ENCODE results near the gene DAGLA.

Gene DAGLA

GRCh38 chr11:61782841-61783240 is 102.7 kb downstream of the DAGLA start:
- DNase-seq, result no peak

GRCh38 chr11:61783717-61784505 is 103.7 kb downstream of the DAGLA start:
- no peak for DNase-seq

DNA sequence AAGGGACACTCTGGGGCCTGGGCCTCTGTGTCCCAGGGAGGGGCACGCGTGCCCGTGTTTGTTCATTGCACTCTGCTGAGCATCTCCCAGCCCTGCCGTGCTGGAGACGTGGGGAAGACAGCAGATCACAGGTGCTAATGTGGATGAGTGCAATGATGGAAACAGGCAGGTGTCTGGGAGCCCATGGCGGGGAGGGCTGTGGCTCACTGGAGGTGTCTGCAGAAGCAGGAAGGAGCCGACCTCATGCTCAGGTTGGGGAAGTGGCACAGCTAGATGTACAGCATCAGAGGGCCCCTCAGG is 104.3 kb downstream of the DAGLA start:
- no peak for DNase-seq

DNA sequence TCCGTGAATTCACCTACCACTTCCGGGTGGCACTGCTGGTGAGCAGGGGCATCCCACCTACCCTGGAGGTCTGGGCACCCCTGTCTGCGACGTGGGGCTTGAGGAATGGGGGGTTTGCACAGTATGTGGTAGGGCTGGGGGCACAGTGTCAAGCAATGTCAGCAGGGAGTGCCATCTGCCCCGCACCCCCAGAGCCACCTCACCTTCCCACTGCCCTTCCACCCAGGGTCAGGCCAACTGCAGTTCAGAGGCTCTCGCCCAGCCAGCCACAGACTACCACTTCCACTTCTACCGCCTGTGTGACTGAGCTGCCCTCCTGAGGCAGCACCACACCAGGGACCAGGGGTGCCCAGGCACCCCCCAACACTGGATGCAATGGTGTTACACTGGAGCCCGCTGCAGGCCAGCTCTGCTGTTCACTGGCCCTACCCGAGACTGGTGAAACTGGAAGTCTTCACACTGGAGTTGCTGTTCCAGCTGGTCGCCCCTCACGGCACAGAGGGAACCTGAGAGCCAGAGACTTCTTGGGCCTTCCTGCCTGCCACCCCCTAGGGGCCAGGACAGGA is 105.7 kb downstream of the DAGLA start:
- no peak for DNase-seq

DNA sequence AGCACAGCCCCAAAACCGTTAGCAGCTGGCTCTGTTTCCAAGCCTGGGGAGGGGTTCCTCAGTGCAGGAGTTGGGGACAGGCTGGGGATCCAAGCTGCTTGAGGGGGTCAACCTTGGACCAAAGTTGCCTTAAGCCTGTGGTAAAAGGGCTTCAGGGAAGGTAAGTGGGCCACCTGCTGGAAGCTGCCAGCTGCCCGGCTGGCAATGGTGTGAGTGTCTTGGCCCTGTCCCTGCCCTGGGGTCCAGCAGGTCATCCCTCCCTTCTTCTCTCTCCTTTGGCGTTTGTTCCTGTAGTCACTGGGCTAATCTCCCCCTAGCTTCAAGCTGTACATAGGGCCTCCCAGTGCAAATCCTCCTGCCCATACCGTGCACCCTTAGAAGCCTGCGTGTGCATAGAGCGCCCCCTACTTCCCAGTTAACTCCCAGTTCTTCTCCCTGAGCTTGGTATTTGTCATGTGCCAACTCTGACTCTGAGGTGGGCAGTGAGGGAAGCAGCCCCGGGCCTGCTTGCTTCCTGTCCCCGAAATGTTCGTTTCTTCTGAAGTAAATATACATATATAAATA is 107.8 kb downstream of the DAGLA start:
- no peak for DNase-seq

- DNase-seq, result peak; percentile 81
These were observed 111.6 kb downstream of the DAGLA start for GRCh38 chr11:61791737-61792309.

DNA sequence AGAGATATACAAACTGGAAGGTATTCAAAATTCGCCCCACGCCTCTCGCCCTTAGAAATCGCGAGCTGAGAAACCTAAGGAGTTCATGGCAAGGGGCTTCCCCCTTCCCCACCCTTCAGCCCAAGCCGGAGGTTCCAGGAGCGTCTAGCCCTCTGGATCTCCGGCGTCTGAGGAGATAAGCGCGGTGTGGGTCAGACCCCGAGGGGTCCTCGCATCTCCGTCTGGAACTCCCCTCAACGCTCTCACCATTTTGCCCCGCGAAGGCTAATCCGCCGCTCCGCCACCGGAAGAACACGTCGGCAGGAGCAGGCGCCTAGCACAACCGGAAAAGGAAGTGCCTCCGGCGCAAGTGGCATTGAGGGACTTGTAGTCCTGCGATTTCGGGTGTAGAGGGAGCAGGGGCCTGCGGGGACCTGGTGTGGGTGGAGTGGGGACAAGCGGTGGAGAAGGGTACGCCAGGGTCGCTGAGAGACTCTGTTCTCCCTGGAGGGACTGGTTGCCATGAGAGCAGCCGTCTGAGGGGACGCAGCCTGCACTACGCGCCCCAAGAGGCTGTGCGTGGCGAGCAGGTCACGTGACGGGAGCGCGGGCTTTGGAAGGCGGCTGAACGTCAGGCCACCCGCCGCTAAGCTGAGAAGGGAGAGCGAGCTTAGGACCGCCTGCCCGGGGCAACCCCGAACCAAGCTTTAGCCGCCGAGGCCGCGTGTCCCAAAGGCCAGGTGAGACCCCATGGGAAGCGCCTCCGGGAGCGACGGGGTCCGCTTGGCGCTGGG is 112.3 kb downstream of the DAGLA start, which contains the start of the genes FEN1 and TMEM258:
Gene FEN1 (plus strand): TSS at position 602 of the 773 bp plus-strand sequence. CDS start 2,451 bp downstream, outside the sequence.
Gene TMEM258 (minus strand): TSS at position 290 of the 773 bp plus-strand sequence. CDS start 41 bp downstream, at position 249.
- DNase-seq, result peak; percentile 95

DNA sequence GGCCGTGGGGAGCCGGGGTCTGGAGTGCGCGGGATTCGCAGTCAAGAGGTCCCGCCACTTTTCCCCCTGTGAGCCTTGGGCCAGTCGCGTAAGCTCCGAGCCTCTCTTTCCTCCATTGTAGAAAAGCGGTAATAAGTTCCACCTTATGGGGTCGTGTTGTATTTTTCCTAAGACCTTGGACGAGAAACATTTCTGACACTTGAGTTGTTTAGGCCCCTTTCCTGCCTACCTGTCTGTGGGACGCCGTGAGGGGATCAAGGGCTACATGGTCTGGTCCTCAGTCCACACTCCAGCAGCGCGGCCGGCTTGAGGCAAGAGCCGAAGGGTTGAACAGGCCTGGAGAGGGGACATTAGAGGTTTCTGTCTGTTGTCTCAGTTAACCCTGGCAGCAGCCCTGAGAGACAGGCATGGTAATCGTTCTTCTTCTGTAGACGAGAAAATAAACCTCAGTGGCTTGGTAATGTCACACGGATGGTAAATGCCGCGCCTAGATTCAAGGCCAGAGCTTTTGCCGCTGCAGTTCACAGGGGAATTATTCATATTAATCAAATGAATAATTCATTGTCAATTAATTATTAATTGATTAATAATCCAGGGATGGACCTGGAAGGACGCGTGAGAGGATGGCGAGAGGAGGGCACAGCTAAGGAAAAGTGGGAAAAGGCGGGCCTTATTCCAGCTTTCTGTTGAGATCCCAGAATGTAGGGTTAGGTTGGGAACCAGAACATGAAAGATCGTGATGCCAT is 113.1 kb downstream of the DAGLA start:
- DNase-seq, result no peak

- no peak for DNase-seq
These were observed 113.6 kb downstream of the DAGLA start for GRCh38 chr11:61793829-61794204.

- no peak for DNase-seq
These were observed 114.4 kb downstream of the DAGLA start for GRCh38 chr11:61794579-61794978.

DNA sequence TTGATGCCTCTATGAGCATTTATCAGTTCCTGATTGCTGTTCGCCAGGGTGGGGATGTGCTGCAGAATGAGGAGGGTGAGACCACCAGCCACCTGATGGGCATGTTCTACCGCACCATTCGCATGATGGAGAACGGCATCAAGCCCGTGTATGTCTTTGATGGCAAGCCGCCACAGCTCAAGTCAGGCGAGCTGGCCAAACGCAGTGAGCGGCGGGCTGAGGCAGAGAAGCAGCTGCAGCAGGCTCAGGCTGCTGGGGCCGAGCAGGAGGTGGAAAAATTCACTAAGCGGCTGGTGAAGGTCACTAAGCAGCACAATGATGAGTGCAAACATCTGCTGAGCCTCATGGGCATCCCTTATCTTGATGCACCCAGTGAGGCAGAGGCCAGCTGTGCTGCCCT is 115.3 kb downstream of the DAGLA start:
- DNase-seq, result no peak

DNA sequence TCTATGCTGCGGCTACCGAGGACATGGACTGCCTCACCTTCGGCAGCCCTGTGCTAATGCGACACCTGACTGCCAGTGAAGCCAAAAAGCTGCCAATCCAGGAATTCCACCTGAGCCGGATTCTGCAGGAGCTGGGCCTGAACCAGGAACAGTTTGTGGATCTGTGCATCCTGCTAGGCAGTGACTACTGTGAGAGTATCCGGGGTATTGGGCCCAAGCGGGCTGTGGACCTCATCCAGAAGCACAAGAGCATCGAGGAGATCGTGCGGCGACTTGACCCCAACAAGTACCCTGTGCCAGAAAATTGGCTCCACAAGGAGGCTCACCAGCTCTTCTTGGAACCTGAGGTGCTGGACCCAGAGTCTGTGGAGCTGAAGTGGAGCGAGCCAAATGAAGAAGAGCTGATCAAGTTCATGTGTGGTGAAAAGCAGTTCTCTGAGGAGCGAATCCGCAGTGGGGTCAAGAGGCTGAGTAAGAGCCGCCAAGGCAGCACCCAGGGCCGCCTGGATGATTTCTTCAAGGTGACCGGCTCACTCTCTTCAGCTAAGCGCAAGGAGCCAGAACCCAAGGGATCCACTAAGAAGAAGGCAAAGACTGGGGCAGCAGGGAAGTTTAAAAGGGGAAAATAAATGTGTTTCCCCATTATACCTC is 115.8 kb downstream of the DAGLA start:
- no peak for DNase-seq
